ENCODE results near the gene PRR20C. TPM values are rescaled to one million over a fixed set of nuclear protein-coding genes. Genes with fewer than 3 reads are reported as not detected.

PRR20C gene
- total and polyA plus RNA-seq, 2 of the 4 experiments (the other 2 are of a cell fraction), result not detected

GRCh38 chr13:57136093-57136492 lies 17.8 kb upstream of the PRR20C start:
- Histone ChIP-seq H2AK5ac (ENCODE audit: low read depth, low read length) (no peak overlapping the region), H3K14ac (replicated peaks; ENCODE audit: low read depth, low read length) (no peak overlapping the region), H3K27ac (ENCODE audit: insufficient read depth, low read length) (no peak overlapping the region), H3K4me3 (ENCODE audit: insufficient read depth, low read depth, low read length) (no peak overlapping the region), H4K91ac (ENCODE audit: insufficient read depth, low read depth, low read length) (no peak overlapping the region), H3K27me3 (ENCODE audit: control insufficient read depth, insufficient read depth, low read length) (no peaks in the 10 kb centered on the region), H2BK120ac (ENCODE audit: low read depth, low read length) (no peak overlapping the region), H3K36me3 (ENCODE audit: control insufficient read depth, insufficient read depth, low read length) (no peaks in the 10 kb centered on the region), H3K4ac (ENCODE audit: low read depth, low read length) (no peak overlapping the region), H2AK9ac (replicated peaks; ENCODE audit: low read depth, low read length, poor library complexity) (no peak overlapping the region), H3K56ac (ENCODE audit: extremely low read depth, insufficient read depth, low read length) (no peak overlapping the region), H3K9me3 (ENCODE audit: control insufficient read depth, insufficient read depth, low read length) (peaks cover 3% of the 10 kb centered on the region; the same call in 1 of the 2 replicates), H4K20me1 (ENCODE audit: insufficient read depth, low read length) (no peaks in the 10 kb centered on the region), H2BK5ac (ENCODE audit: low read depth, low read length, poor library complexity, severe bottlenecking) (no peak overlapping the region), H4K5ac (ENCODE audit: low read depth, low read length) (no peak overlapping the region), H2AFZ (replicated peaks; ENCODE audit: low read length, poor library complexity) (no peak overlapping the region), H3K4me2 (ENCODE audit: low read depth, low read length) (no peak overlapping the region), H3K9me1 (ENCODE audit: insufficient read depth, low read length) (no peaks in the 10 kb centered on the region), H3K23ac (ENCODE audit: low read depth, low read length) (no peak overlapping the region), H3K18ac (ENCODE audit: low read depth, low read length) (no peak overlapping the region), H2BK15ac (ENCODE audit: low read depth, low read length) (no peak overlapping the region), H3K4me1 (ENCODE audit: control insufficient read depth, insufficient read depth, low read length) (no peaks in the 10 kb centered on the region), H2BK20ac (ENCODE audit: low read depth, low read length) (no peak overlapping the region), H3K79me1 (ENCODE audit: low read depth in 1 of 2, low read length in 2 of 2) (no peaks in the 10 kb centered on the region), H4K8ac (ENCODE audit: low read depth in 2 of 2, low read length in 2 of 2) (no peak overlapping the region), H3K9ac (ENCODE audit: low read depth, low read length) (no peak overlapping the region)
- in situ Hi-C loops (cut with MboI; ENCODE audit: low sequenced_read_pairs) (no loop called here), dilution Hi-C loops (cut with HindIII; ENCODE audit: low sequenced_read_pairs, unreplicated experiment) (no loop called here), intact Hi-C loops (cut with micrococcal nuclease) (no loop called here)
- no peak for TF ChIP-seq MAZ (IDR thresholded peaks at IDR 0.05; ENCODE audit: borderline replicate concordance, low read depth, low read length)
- WGBS, 2 experiments (ENCODE audit: extremely low coverage in 2 of 2, insufficient read length in 1 of 2), result no CpG with 5 or more reads among the region's 2 CpGs
- no peak for ATAC-seq (ENCODE audit: low read depth)
- ChIA-PET CTCF (no interaction called here), POLR2A (ENCODE audit: unreplicated experiment) (no interaction called here)
- no TSS peak for BruUV-seq (replicated peaks)
- no peak for DNase-seq
